HepG2 (cell line): ENCODE measurements around the gene CHST4. TPM values are rescaled to one million over a fixed set of nuclear protein-coding genes. Genes with fewer than 3 reads are reported as not detected.
A peak's percentile ranks its signal among the peaks of the same experiment; 100 is the strongest.

Experiments
- ATAC-seq: fragments of 200-7000 bp; cut with Tn5 transposase; 3 replicates; pipeline ENCODE4 v1.9.1; 2020; ENCODE audit warnings: mild to moderate bottlenecking, moderate library complexity
- BruUV-seq: library from RNA; stranded (reverse); fragments of 400-500 nt; replicated peaks from 2 replicates; lab custom pipeline; 2021; lab: Mats Ljungman, UMichigan
- CTCF ChIA-PET: fragments of 300-600 bp; formaldehyde crosslinking; extraction: SDS; loops from one replicate; lab custom pipeline; 2021; ENCODE audit warnings: low total read pairs, inconsistent platforms, low intra/inter-chr PET ratio; lab: Yijun Ruan, JAX
- POLR2A ChIA-PET: fragments of 350-600 bp; sonication (Branson Sonifier 250); formaldehyde crosslinking; loops from one replicate; lab custom pipeline; 2020; ENCODE audit warnings: antibody characterized with exemption, inconsistent platforms; lab: Yijun Ruan, JAX
- DNase-seq: peaks from one replicate; pipeline ENCODE4 v3.0.0-alpha.2; 2015; ENCODE audit warnings: low spot score
- FAIRE-seq: peaks from 3 replicates; lab custom pipeline; 2011; peaks lifted over from hg19 to GRCh38; lab: Jason Lieb, UNC
- H2AFZ ChIP-seq: one replicate; pipeline ENCODE4 v1.6.1; 2011; ENCODE audit warnings: low read length, inconsistent platforms
- H3K27ac ChIP-seq: fragments of 300-600 bp; 3 replicates; pipeline ENCODE4 v1.8.0; 2011; ENCODE audit warnings: mixed run types, mild to moderate bottlenecking, mixed read lengths, low read length, inconsistent platforms; ENCODE audit not compliant: insufficient read depth; ENCODE audit errors: extremely low read length
- H3K27me3 ChIP-seq, 2 experiments: fragments of 200-600 bp in 1 of 2; 2 replicates in 1 of 2; 3 replicates in 1 of 2; pipeline versions ENCODE4 v1.6.0 to v1.8.0; 2011; ENCODE audit warnings: low read length in 2 of 2, mild to moderate bottlenecking in 2 of 2, moderate library complexity in 2 of 2, inconsistent platforms in 1 of 2; ENCODE audit not compliant: insufficient read depth in 2 of 2, control insufficient read depth in 1 of 2
- H3K36me3 ChIP-seq, 2 experiments: fragments of 200-600 bp in 1 of 2; replicated peaks in 1 of 2; 2 replicates in 1 of 2; 3 replicates in 1 of 2; pipeline versions ENCODE4 v1.5.1 to v1.8.0; 2011; ENCODE audit warnings: low read length in 2 of 2, inconsistent platforms in 1 of 2; ENCODE audit not compliant: insufficient read depth in 2 of 2, control insufficient read depth in 1 of 2
- H3K4me1 ChIP-seq: 2 replicates; pipeline ENCODE4 v1.5.1; 2012; ENCODE audit warnings: low read length, inconsistent platforms; ENCODE audit not compliant: insufficient read depth
- H3K4me2 ChIP-seq: 2 replicates; pipeline ENCODE4 v1.6.0; 2011; ENCODE audit warnings: low read depth, low read length, inconsistent platforms
- H3K4me3 ChIP-seq, 3 experiments: fragments of 200-600 bp in 1 of 3; sonication (generic), shearing (Covaris generic) in 1 of 3; replicated peaks in 1 of 3; 2 replicates each; pipeline ENCODE4 v1.5.1; 2011 to 2016; ENCODE audit warnings: low read length in 3 of 3, inconsistent platforms in 2 of 3, low read depth in 2 of 3, mild to moderate bottlenecking in 2 of 3, control low read depth in 1 of 3, mixed read lengths in 1 of 3; ENCODE audit not compliant: insufficient read depth in 1 of 3
- H3K79me2 ChIP-seq: one replicate; pipeline ENCODE4 v1.6.1; 2011; ENCODE audit warnings: low read length, inconsistent platforms; ENCODE audit not compliant: insufficient read depth
- H3K9ac ChIP-seq: 2 replicates; pipeline ENCODE4 v1.6.0; 2011; ENCODE audit warnings: mild to moderate bottlenecking, low read depth, low read length, inconsistent platforms; ENCODE audit not compliant: insufficient read depth
- H3K9me3 ChIP-seq: 2 replicates; pipeline ENCODE4 v1.5.1; 2012; ENCODE audit warnings: mild to moderate bottlenecking, low read length
- H4K20me1 ChIP-seq: 2 replicates; pipeline ENCODE4 v1.6.0; 2011; ENCODE audit warnings: inconsistent platforms, mild to moderate bottlenecking, low read length, moderate library complexity; ENCODE audit not compliant: insufficient read depth
- CREB1 ChIP-seq, 2 experiments: fragments of 450-650 bp in 1 of 2; IDR thresholded peaks; 2 replicates each; pipeline ENCODE4 v1.6.1; 2016 to 2017; ENCODE audit warnings: control low read depth in 1 of 2, mild to moderate bottlenecking in 1 of 2, missing compliant biosample characterization in 1 of 2, missing genetic modification characterization in 1 of 2
- SETDB1 ChIP-seq: sonication (generic); formaldehyde crosslinking; IDR thresholded peaks from 2 replicates; pipeline ENCODE4 v1.5.1; 2020; ENCODE audit warnings: missing genetic modification reagents, mild to moderate bottlenecking, borderline replicate concordance
- SP4 ChIP-seq: sonication (generic); formaldehyde crosslinking; IDR thresholded peaks from 2 replicates; pipeline ENCODE4 v1.8.1; 2023; ENCODE audit warnings: mild to moderate bottlenecking, missing genetic modification reagents
- ZFP1 ChIP-seq: IDR thresholded peaks from 2 replicates; pipeline ENCODE4 v1.6.1; 2016
- ZKSCAN8 ChIP-seq: IDR thresholded peaks from 2 replicates; pipeline ENCODE4 v1.6.1; 2016; ENCODE audit warnings: borderline replicate concordance, missing genetic modification reagents, missing compliant biosample characterization
- ZNF235 ChIP-seq: sonication (generic); formaldehyde crosslinking; IDR thresholded peaks from 2 replicates; pipeline ENCODE4 v1.8.1; 2023; ENCODE audit warnings: mild to moderate bottlenecking, missing genetic modification reagents, borderline replicate concordance
- ZNF333 ChIP-seq: sonication (generic); formaldehyde crosslinking; IDR thresholded peaks from 2 replicates; pipeline ENCODE4 v1.4.0; 2020; ENCODE audit warnings: mild to moderate bottlenecking, missing genetic modification reagents, borderline replicate concordance
- ZNF44 ChIP-seq: sonication (generic); formaldehyde crosslinking; IDR thresholded peaks from 2 replicates; pipeline ENCODE4 v1.5.1; 2020; ENCODE audit warnings: mild to moderate bottlenecking, missing genetic modification reagents
- ZNF780A ChIP-seq: sonication (generic); formaldehyde crosslinking; IDR thresholded peaks from 2 replicates; pipeline ENCODE4 v1.8.0; 2022; ENCODE audit warnings: mild to moderate bottlenecking, missing genetic modification reagents, moderate library complexity
- WGBS: methylation state at CpG from one replicate; pipeline ENCODE4 v1.1.6; 2017; ENCODE audit warnings: low lambda C conversion rate; 5-methylcytosine and 5-hydroxymethylcytosine counted together
- in situ Hi-C: cut with HindIII; loops from 2 replicates; pipeline ENCODE4 v1.10.0; 2017; ENCODE audit warnings: low pct_unique_long_range_greater_than_20kb; ENCODE audit not compliant: extremely low pct_ligation_motif_present
- intact Hi-C: fragments of 100-400 bp; cut with micrococcal nuclease; formaldehyde crosslinking; loops from one replicate; pipeline ENCODE4 v1.10.0; 2022; ENCODE audit not compliant: unreplicated experiment
- polyA plus RNA-seq, 8 experiments: library from polyadenylated mRNA; depleted of rRNA in 3 of 8; stranded (reverse) in 7 of 8; unstranded in 1 of 8; fragments of >200 nt; fragmentation: Illumina TruSeq in 4 of 8; extraction: Trizol in 4 of 8; gene quantifications; 2 replicates each; pipeline versions ENCODE4 v1.2.1 to v1.2.3, GENCODE V29; 2011 to 2016; ENCODE audit warnings: low read depth in 4 of 8, missing spikeins in 1 of 8, mixed read lengths in 1 of 8; ENCODE audit not compliant: insufficient read depth in 1 of 8
- total RNA-seq, 5 experiments: library from RNA; depleted of rRNA; stranded (reverse); fragments of >200 nt; fragmentation: Illumina TruSeq; extraction: Trizol; gene quantifications; 2 replicates each; pipeline ENCODE4 v1.2.3, GENCODE V29; 2016; ENCODE audit warnings: low read depth in 1 of 5

The CHST4 gene
- total and polyA plus RNA-seq, 2 of the 13 experiments (the other 11 are each of a cell fraction or from before 2014, with no cell fraction given), result not detected

DNA sequence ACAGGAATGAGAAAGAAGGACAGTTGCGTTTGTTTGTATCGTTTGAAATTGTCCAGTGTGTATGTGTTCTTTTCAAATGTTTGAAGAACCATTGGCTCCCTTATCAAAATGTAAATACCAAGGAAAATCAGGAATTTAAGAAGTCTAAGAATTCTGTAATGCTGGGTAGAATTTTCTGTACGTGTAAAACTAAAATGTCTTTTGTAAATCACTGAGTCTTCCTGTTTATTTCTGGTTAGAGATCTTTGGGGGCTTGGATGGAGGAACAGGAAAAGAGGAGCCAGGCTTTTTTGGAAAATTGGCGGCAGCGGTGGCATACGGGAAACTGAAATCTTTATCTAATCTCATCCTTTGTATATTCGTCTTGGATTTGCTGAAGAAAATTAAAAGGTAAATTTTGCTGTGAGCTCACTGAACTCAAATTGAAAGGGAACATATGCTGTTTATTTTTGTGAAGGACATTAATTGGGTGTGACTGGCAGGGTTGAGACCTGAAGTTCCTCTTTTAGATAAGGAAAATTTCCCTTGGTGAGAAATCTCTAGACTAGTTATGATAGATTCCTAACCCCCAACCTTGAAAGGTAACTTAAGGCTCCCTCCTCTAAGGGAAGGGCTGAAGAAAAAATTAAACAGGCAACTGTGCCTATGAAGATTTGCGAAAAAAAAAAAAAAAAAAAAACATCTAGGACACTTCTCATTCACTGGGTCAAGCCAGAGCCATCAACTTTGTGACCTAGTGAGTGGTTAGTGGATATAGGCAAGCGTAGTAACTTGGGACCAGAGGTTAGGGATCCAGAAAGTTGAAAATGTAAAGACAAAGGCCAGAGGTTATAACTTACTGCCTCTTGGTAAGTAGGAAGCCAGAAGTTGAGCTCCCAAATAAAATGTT, 39.8 kb downstream of the CHST4 start (continued):
- TF ChIP-seq CREB1 (IDR thresholded peaks at IDR 0.05) (no peak), CREB1 (CRISPR knock-in tag; IDR thresholded peaks at IDR 0.05) (peak; percentile 2; the same call in 1 of the 2 replicates), ZNF780A (CRISPR knock-in tag) (no peak), ZFP1 (0 out of 2 replicates have a peak, but pooled peaks have one; percentile 11)

DNA sequence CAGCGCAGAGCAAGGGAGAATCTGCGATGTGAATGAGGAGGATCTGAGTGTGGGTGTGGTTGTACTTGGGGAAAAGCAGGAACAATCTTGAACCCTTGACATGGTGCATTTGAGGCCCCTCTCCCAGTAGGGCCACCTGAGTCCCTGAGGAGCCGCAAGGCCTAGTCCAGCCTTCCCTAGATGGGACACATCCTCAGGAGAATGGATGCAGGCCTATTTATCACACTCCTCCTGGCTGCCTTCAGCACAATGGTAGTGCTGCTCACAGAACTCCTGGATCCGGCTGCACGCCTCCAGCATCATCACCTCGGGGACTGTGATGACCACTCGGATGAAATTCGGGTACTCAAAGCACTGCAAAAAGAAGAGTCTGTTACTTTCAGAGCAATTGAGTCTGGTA, 41.7 kb downstream of the CHST4 start:
- no peak overlapping the region for H3K27ac ChIP-seq
- BruUV-seq, result no TSS peak
- WGBS, result over 99% methylated on average over 7 of the region's 8 CpGs
- H4K20me1 ChIP-seq, result no peaks in the 10 kb centered on the region
- POLR2A ChIA-PET, result interaction anchor here (0.7 kb wide), 1 partner anchor 26 kb away, joined by 3 read pairs; no protein-coding TSS in a partner anchor
- peaks cover 60% of the 10 kb centered on the region for H3K4me1 ChIP-seq
- intact Hi-C loops, result no loop called here
- H3K9me3 ChIP-seq, result no peaks in the 10 kb centered on the region
- no peaks in the 10 kb centered on the region; a peak in 1 of 5 replicates for H3K36me3 ChIP-seq
- TF ChIP-seq SP4 (CRISPR knock-in tag), result no peak
- TF ChIP-seq ZNF333, result 0 out of 2 replicates have a peak, but pooled peaks have one; percentile 36
- no peak for TF ChIP-seq SETDB1 (CRISPR knock-in tag)
- no peak for TF ChIP-seq ZKSCAN8
- TF ChIP-seq ZNF235 (CRISPR knock-in tag), result peak; percentile 51; the same call in 1 of the 2 replicates
- TF ChIP-seq ZNF44 (CRISPR knock-in tag), result no peak
- in situ Hi-C loops, result loop anchor here (5.0 kb wide), 1 partner anchor 39 kb away; no protein-coding TSS in a partner anchor
- H2AFZ ChIP-seq, result no peak overlapping the region
- no peak for ATAC-seq
- FAIRE-seq, result no peak
- H3K27me3 ChIP-seq, result no peaks in the 10 kb centered on the region; a peak in 1 of 5 replicates
- CTCF ChIA-PET, result no interaction called here
- H3K4me3 ChIP-seq, result no peak overlapping the region
- H3K79me2 ChIP-seq, result no peaks in the 10 kb centered on the region
- no peak for DNase-seq
- H3K9ac ChIP-seq, result no peak overlapping the region
- no peak overlapping the region for H3K4me2 ChIP-seq
